ENCODE data around the gene CPXM2.

CPXM2 gene

DNA sequence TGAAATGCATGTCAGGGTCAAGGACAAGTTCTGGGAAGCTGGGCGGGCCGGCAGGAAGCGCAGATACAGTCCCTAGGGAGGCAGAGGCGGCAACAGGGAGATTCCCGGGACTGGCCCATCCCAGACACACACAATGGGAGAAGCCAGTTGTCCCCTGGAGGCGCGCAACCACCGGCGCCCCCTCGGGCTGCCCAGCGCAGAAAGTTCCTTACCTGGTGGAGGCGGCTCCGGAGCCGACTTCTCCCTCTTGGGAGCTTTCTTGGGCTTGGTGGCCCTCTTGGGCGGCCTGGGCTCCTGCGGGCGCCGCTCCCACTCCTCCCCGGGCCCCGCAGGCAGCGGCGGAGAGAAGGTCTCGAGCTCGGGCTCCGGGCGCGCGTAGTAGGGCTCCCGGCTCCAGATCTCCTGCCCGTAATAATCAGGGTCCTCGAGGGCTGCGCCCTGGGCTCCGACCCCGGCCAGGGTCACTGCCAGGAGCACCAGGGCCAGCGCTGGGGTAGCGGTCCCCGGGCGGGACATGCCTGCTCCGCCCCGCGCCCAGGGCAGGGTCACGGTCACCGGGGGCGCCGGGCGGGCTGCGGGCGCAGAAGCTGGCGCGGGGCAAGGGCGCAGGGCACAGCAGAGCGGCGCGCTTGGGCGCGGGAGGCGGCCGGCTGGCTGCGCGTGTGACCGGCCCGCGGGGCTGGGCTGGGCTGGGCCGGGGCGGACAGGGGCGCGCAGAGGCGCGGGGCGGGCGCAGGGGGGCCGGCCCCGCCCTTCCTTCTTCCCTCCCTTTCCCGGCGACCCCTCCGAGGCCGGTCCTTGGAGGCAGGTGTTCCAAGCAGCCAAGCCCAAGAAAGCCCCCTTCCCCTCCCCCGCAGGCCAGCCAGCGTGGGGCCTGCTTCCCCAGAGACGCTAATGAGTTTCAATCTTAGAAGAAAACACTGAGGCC, at the start of gene CPXM2:
Gene CPXM2 (minus strand): TSS at position 664 of the 928 bp plus-strand sequence. CDS start 148 bp downstream, at position 516.
- DNase-seq = no peak

DNA sequence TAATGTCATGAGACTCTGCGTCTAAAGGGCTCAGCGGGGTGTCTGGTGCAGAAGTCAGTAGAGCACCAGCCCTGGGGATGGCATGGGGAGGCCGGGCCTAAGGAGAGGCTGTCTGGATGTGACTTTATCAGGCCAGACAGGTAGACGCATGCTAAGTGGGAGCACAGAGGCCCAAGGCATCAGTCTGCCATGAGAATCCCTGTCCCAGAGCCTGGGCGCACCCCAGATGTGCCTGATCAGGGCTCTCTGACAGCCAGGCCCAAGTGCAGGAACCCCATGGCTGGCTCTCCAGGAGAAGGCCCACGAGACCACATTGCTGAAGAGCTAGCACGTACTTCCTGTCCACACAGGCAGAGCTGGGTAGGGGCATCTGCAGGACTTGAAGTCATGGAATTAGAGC, 48.0 kb upstream of the CPXM2 start:
- DNase-seq = no peak

DNA sequence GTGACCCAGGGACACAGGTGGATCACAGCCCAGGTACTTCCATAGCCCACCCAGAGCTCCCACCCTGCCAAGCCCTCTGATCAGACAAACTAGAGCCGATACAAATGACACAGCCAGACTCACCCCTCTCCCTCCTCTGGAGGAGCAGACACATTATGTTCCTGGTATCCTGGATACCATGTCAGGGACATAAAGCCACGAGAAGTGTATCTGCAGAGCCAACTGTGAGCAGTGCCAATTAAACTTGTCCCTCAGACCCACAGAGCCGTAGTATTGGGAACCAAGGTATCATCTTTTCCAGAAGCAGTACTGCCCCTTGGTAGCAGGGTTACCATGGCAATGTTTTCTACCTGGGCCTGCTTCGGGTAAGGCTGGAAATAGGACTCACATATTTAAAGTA, 47.3 kb upstream of the CPXM2 start:
- DNase-seq = no peak

DNA sequence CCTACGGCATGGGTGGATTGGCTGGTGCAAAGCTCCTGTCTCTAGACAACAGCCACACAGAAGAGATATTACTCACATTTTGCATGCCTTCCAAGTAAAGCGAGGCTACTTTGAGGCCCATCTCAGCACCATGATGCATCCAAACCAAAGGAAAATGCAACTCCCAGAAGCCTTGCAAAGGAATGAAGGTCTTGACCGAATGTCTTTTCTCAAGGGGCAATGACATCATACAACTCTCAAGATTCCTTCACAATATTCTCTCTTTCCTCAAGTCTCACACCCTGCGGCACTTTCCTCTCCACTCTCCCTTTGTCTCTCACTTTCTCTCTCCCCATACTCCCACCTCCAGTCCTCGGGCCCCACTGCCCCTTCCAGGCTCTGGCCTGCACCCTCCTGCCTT, 44.8 kb upstream of the CPXM2 start:
- no peak for DNase-seq

DNA sequence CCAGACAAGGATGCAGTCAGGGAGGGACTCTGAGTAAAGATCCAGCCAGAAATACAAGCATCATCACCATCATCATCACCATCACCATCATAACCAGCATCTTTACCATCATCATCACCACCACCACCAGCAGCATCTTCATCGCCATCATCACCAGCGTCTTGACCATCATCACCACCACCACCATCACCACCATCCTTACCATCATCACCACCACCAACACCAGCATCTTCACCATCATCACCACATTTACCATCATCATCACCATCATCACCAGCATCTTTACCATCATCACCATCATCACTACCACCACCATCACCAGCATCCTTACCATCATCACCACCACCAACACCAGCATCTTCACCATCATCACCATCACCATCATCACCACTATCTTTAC, 44.1 kb upstream of the CPXM2 start:
- DNase-seq = no peak

DNA sequence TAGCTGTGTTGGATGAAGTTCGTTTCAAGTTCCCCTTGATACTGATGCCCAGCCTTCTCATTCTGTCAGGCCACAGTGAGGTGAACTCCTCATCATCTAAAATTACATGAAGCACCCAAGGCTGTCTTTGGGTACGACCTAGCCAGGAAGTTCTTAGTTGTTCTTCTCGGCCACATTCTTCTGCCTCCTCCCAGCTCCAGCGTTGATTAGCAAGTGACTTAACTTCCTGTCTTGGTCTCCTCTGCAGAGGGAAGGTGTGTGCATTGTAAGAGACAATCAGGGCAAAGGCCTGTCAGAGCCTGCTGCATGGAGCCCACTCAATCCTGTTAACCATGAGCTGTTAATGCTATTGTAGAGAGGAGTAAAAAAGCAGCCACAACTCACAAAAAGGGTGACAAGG, 43.2 kb upstream of the CPXM2 start:
- no peak for DNase-seq

DNA sequence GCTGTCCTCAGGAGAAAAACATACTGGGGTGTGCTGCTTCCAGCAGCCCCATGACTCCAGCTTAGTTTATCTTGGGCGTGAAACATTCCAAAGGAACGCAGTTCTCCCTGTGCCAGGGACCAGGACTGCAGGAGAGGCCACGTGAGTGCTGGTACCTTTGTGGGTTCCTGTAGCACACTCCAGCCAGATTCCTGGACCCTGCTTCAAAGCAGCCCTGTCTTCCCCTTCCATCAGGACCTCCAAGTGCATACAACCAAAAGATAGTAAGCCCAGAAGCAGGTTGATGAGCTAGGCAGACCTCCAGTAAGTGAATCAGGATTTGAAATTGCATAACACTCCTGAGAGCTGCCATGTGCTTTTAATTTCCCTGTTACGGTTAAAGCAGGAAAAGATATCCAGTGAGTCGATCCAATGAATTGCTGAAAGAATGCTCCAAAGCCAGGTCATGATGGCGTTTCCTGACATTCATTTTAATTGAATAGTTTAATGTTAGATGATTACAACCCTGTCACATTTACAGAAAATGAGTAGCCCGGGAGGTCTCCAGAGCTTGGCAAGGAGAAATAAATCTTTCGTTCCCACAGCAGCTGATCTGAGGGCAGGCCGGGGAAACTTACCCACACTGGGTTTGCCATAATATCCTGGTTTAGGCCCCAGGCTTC, 38.9 kb upstream of the CPXM2 start:
- DNase-seq = no peak

DNA sequence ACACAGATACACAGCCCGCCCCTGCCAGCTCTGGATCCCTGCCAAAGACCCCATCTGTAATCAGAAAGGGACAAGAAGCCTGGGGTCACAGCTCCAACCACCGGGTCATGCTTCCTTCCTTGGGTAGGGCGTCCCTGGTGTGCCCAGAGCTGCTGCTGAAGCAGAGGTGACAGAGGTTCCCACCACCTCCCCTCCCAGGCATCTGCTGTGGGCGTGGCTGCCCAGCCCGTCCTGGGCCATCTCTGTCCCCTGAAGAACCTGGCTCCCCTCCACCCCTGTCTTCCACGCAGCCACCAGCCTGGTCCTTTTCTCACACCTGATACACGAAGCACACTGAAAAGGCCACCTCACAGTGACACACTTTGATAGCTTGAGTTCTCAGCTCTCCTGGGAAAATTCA, 38.2 kb upstream of the CPXM2 start:
- no peak for DNase-seq

DNA sequence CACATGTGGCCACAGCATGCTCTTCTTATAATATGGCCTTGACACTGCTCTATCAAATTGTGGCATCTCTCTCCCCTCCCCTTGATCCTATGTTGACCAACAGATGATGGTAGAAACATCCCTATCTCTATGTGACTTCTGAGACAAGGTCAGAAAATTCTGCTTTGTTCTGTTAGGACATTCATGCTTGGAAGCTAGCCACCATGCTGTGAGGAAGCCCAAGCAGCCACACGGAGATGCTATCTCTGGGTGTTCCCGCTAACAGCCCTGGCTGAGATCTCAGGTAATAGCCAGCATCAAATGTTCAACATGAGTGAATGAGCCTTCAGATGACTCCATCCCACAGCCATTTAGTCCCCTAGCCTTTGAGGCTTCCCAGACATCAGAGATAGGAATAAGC, 36.8 kb upstream of the CPXM2 start:
- no peak for DNase-seq

DNA sequence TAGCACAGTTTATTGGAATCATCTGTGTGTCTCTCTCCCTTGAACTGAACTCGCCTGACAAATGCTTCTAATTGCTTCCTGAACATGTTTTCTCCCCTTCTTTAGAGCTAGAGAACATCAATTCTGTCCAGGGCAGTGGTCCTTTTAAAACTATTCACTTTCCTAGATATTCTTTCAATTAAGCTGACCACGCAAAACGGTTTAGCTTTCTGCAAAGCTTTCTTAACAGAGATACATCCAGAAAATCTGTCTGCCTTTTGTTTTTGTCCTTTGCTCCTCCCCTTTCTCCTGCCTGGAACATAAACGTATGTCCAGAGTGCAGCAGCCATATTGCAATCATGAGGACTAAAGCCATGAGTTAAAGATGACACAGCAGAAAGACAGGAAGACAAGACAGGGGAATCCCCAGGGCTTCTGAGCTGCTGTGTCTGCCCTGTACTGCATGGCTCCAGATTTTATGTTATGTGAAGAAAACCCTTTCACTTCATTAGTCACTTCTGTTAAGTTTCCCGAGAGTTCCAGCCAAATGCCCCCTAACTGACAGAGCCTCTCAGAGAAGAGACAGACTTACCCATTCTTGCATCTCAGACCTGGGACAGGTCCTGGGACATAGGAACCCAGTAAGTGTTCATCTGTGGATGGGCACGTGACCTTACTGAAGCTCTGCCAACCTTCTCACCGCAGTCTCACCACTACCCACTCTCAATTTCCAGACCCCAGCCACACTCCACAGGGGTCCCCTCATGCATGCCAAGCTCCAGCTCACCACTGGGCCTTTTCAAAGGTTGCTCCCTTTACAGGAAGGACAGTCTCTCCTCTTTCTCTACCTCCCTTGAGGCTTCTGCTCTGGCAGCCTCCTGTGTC, 35.0 kb upstream of the CPXM2 start:
- no peak for DNase-seq

DNA sequence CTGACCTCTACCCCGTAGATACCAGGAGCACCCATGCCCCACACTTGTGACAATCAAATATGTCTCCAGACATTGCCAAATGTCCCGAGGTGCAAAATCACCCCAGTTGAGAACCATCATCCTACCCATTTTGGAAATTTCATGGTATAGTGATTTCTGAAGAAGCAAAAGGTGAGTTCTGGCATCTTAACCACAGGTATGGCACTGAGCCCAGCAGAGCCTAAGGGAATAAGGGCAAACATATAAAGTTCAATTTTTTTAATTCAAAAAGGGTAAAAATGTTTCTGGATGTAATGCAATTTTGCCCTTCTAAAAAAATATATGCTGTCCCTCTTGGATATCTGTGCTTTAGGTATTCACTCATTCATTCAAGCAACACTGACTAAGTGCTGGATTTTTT, 30.5 kb upstream of the CPXM2 start:
- no peak for DNase-seq

DNA sequence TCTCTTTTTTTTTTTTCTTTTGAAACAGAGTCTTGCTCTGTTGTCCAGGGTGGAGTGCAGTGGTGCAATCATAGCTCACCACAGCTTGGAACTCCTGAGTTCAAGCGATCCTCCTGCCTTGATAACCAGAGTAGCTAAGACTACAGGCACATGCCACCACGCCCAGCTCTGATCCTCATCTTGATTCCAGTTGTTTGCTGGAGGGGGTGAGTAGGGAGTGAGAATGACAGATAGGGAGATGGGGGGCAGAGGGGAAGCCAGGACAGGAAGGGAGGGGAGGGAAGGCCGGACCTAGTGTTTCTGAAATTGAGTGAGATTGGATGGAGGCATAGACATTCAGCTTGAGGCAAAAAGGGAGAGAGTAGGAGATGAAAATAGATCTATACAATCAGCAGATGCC, 25.2 kb upstream of the CPXM2 start:
- DNase-seq = no peak

DNA sequence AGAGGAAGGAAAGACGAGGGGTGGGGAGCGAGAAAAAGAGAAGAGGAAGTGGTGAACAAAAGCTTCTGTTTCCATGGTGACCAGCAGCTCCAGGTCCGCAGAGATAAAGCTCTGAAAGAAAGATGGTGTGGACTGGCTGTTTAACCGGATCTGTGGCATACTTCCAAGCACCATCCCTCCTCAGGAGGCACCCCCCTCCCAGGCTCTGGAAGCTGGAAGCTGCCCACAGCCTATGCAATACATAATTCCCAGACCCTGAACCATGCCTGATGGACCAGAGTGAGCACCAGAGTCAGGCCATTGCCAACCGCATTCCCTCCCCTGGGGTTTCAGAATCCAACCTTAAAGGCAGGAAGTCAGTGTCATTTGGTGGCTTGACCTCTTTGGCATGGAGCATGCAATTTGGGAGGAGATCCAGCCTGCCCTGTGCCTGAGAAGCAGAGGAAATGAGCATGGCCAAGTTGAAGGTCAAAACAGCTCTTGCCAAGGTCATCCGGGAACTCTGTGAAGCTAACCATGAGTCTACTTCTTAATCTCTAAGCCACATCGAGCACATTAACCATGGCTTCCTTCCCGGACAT, 22.2 kb upstream of the CPXM2 start:
- DNase-seq = no peak

DNA sequence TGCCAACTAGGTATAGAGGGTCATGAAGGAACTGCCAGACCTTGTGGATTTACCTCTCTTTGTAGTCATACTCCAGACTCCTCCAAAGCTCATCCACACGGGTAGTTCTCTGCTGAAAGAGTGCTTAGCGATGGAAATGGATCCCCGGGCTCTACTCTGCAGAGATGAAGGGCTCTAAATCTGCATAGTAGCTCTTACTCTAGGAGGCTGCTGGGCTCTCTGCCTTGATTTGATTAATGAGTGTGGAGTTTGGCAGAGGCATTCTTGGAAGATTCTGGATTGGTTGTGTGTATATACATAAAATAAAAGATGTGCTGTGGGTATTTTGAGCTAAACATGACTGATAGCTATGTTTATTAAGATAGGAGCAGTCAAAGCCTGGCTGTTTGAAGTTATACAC, 21.3 kb upstream of the CPXM2 start:
- DNase-seq = peak in 1 of 2 experiments; percentile 29

DNA sequence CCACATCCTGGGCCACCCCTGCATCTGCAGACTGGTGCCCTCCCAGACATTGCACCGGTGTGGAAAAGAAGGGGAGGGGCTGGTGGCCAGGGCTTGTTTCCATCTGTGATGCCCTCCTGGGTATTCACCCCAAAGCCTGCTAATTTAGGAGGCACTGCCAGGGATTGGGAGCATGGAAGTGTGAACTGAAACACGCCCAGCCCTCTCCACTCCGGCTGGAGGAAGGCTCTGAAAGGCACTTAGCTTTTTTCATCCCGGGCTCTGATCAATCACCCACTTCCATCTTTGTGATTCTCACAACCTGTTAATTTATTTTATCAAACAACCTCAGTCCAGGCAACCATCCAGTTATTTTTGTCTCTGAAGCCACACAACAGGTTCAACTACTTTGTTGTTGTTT, 20.9 kb upstream of the CPXM2 start:
- DNase-seq = no peak

DNA sequence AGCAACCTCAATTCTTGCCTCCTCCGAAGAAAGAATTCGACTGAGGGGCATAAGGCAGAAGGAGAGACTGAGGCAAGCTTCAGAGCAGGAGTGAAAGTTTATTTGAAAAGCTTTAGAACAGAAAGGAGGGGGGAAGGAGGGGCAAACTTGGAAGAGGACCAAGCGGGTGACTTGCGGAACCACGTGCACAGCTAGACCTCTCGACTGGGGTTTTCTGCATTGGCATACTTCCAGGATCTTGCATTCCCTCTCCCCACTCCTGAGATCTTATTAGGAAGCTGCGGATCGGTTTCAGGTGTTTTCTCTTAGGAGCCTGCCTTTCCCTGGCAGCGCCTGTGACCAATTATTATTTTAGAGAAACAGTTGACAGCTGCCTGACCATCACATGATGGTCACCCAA, 20.3 kb upstream of the CPXM2 start:
- peak; percentile 15 to 54 for DNase-seq

DNA sequence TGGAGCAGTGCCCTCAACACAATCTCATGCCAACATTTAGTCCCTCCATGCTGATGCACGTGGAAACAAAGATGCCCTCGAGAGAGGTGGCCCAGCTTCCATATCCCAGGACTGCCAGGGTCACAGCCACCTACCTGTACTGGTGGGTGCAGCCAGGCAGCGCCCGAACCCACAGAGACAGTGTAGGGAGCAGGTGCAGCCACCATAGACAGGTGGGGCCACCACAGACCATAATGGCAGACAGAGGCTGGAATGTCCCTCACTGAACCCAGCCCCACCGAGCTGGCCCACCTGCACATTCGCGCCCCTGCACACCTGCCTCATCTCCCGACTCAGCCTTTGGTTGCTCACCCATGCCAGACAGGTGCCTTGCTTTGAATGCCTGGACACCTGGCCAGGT, 18.3 kb upstream of the CPXM2 start:
- DNase-seq = no peak

DNA sequence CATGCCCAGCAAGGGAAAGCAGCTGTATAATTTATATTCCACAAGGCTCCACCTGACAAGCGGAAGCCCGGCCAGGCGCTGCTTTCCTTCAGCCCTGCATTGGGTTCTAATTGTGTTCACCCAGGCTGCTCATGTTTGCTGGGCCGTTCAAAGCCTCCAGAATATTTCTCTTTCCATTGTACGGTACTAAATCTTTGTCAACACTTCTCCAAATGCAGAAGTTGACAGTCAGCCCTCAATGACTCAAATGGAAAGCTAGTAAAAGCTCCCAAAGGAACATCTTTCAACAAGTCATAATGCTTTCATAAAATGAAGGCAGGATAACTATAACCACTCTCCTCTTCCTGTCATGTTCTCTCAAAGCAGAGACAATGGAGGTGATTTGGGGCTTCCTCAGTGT, 17.8 kb upstream of the CPXM2 start:
- DNase-seq = no peak

DNA sequence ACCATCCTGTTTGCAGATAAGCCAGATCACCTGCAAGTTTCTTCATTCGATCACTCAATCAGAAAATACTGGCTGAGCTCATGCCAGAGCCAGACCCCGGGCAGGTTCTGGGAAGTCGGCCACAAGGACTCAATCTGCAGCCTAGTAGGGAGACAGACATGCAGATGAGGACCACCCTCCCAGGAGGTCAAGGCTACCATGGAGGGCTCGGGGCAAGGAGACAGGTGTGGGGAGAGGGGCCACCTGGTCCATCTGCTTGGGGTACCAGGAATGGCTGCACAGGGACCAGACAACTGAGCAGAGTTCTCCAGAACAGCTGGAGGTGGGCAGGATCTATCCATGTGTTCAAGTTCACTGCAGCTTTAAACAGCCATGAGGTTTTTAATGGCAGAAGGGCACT, 16.8 kb upstream of the CPXM2 start:
- no peak for DNase-seq

DNA sequence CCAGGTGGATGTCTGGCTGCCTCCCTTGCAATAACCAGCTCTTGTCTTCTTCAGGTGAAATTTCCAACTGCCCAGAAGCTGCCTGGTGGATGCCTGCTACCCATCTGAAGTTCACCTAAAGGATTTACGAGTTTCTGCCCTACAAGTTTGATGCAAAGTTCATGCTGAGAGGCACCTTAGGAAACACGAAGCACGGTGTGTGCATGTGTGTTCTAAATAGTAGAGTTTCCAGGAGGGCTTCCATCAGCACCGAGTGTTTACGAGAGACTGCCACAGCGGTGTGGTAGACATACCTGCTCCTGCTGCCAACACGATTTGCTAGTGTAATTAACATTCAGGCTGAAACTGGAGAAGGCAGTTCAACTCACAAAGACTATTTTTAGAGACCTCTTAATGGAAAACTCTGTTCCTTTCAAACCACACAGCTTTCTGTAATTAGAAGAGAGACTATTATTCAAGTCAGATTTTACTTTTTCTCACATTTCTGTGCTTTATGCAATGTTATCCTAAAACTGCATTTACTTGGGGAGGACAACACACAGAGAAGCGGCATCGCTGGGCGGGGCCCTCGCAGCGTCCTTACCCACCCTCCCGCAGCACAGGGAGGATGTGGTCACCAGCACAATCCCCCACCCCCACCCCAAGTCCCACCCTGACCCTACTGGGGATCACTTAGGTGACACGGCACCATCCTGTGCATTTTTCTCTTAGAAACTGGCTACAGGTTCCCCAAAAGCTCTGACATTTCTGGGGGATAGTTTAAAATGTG, 15.5 kb upstream of the CPXM2 start:
- no peak for DNase-seq

DNA sequence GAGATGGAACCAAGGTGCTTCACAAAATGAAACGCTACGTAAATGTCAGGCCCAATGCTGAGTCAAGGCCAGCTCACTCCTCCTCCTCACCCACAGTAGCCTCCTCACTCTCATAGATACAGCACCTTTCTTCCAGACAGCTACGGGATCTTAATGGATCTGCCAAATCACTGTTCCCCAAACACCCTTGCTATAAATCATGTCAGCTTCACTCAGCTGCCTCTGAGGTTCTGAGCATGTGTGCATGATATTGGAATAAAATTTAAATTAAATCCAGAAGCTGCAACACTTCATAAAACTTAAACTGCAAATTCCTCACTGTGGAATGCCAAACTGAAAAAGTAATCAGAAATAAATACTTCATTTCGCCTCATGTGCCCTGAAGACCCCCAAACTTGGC, 14.7 kb upstream of the CPXM2 start:
- DNase-seq = no peak

DNA sequence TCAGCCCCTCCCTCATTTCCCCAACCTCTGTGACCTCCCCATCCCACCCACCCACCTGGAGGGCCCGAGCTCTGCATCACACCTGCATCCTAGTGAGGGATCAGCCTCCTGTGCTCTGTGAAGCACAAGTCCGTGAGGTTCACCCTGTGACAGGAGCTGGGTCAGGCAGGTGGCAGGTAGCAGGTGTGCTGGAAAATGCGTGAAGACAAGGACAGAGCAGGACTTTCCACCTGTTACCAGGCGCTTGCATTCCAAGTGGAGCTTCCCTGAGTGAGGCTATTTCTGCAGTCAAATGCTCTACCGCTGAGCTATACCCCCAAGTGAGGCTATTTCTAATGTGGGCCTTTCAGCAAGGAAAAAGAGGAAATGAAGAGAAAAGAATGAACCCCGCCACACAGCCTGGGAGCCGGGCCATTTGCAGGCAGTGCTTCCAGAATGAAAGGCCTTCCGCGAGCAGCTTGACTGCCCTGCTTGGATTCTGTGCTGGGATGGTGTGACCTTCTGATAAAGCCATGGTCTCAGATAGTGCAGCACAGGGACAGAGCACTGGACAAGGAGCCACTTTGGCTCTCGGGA, 13.3 kb upstream of the CPXM2 start:
- DNase-seq = no peak
